Measurements from ENCODE around the gene ARHGAP10.

The ARHGAP10 gene

DNA sequence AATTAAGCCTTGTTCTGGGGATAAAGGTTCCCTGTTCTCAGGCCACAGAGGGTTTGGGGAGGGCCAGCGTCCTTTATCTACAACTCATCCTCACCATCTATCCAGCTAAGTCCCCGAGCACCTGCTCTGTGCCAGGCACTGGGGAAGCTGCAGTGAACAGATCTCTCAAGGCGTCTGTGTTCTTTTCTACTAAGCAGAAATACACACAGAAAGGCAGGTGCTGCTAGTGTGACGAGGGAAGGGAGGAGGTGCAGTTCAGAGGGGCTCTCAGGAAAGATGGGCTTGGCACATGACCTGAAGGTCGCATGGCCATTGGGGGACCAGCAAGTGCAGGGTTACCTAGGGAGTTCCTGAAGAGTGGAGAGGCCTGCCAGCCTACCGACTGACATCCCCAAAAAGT lies 358.1 kb downstream of the ARHGAP10 start:
- H3K4me3 ChIP-seq = no peak overlapping the region
- H3K27ac ChIP-seq = no peak overlapping the region

GRCh38 chr4:148090503-148091476 lies 358.9 kb downstream of the ARHGAP10 start:
- H3K4me3 ChIP-seq = no peak overlapping the region
- no peak overlapping the region for H3K27ac ChIP-seq

GRCh38 chr4:148091896-148092295 lies 360.0 kb downstream of the ARHGAP10 start:
- no peak overlapping the region for H3K27ac ChIP-seq
- H3K4me3 ChIP-seq = no peak overlapping the region

DNA sequence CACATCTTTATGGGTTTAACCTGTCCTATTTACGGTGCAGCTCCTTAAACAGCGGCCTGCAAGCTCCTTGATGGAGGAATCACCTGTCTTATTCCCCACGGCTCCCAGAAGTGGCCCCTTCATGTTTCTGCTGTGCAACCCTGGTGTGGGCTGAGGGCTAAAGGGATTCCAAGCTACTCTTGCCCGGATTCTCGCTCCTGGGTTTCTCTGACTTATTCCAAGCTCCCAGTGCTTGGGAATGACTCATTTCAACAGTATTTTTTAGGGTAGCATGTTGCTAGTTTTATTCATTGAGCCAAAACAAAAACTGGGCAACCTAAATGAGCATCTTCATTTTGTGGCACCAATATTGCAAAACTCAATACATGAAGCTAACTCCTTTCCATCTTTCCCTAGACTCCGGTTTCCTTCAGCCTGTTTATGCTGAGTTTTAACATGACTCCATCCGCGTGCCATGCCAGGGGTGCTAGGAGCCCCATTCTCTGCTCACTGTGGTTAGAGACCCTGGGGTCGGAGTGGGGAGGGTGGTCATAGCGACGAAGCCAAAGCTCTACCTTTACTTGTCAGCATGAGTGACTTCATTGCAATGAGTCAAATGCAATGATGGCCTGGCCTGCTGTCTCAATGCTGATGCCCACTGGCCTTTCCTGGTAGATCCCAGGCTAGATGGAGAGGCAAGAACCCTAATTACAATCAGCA lies 360.6 kb downstream of the ARHGAP10 start:
- Histone ChIP-seq H3K4me3 (no peak overlapping the region), H3K27ac (no peak overlapping the region)

DNA sequence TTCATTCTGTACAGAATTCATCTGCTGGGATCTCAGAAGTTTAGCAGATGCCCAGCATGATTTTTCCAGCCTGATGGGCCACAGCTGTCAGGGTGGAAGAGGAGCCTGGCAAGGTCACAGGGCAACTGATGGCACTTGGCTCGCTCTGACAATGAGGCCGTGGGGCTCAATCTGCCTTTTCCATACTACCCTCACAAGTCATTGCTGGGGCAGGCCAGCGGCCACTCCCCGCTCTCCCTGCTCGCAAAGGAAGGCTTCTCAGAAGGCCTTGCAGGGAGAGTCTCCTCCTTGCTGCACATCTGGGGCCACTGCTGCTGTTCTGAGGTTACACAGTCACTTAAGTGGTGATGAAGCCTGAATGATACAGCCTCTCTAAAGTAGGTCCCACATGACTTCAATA lies 361.2 kb downstream of the ARHGAP10 start:
- Histone ChIP-seq H3K27ac (no peak overlapping the region), H3K4me3 (no peak overlapping the region)

- Histone ChIP-seq H3K4me3 (no peak overlapping the region), H3K27ac (no peak overlapping the region)
These were observed 362.3 kb downstream of the ARHGAP10 start for GRCh38 chr4:148094149-148094548.

DNA sequence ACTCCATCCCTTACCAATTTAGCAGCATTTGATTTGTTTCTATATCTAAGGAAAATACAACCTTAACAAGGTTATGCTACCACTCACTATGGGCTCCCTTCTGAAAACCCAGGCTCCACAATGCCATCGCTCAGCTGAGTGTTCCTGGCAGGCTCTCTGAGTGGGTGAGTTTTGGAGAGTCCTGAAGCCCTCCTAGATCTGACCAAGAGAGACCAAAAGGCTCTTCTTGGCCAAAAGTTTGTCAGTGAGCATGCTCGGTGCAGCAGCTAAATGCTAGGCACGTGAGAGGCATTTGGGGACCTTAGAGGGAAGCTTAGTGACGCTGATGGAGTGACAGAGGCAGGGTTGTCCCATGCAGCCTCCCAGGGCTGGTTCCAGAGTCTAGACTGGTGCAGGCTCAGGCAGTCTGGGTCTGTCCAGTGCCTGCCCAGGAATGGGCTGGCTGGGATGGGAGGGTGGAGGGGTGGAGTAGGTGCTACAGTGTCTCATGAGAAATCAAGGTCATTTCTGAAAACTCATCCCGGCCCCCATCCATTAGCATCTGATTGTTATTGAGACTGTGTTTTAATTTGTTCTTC lies 363.5 kb downstream of the ARHGAP10 start:
- Histone ChIP-seq H3K4me3 (no peak overlapping the region), H3K27ac (no peak overlapping the region)

- H3K27ac ChIP-seq = no peak overlapping the region
- no peak overlapping the region for H3K4me3 ChIP-seq
These were observed 365.9 kb downstream of the ARHGAP10 start for GRCh38 chr4:148097801-148098200.

DNA sequence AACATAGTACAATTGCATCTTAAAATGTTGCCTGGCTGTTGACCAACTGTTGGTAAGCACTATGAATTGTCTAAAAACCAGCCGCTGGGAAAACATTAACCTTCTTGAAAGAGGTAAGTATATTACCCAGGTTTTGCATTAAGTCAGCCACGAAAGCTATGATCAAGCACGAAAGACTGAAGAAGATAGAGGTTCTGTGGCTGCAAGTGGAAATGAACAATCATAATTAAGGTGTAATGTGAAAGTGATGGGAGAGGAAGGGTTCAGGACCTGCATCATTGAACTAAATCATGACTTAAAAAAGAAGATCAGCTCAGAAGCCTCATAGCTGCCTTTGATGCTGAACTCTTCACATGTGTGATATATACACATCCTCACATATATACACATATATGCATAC lies 369.3 kb downstream of the ARHGAP10 start:
- Histone ChIP-seq H3K27ac (no peak overlapping the region), H3K4me3 (no peak overlapping the region)

DNA sequence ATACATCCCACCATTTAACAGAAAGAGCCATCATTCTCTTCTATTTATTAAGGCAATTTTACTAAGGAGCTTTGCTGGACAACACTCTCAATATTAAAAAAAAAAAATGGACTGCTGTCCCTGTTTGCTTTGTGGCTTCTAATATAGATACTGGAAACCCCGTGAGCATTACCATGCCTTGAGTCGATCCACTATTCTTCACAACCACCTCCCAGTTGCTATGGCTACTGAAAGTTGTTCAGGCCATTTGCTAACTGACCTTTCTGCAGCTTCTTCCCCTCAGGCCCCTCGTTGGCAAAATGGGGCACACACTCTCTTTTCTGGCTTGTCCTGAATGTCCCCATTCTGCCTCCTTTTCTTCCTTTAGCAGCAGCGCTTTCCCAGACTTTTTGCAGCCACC lies 369.9 kb downstream of the ARHGAP10 start:
- H3K4me3 ChIP-seq = no peak overlapping the region
- H3K27ac ChIP-seq = no peak overlapping the region

GRCh38 chr4:148103597-148104355 lies 371.9 kb downstream of the ARHGAP10 start:
- H3K4me3 ChIP-seq = no peak overlapping the region
- no peak overlapping the region for H3K27ac ChIP-seq

DNA sequence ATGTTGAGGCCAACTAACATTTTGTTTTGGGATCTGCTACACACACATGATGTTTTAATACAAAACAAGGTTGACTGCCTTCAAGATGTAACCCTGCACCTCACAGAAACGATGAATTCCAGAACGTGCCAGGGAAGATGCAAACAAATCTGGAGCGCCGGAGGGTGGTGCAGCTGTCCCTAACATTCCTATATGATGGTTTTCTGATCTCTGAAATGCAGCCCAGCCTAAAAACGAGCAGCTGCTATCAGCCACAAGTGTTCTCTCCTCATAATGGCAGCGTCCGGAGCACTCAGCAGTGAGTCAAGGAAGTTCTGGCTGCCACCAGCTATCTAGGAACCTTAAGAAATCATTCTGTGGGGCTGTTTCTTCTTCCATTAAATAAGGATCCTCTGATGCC lies 376.9 kb downstream of the ARHGAP10 start:
- H3K4me3 ChIP-seq = no peak overlapping the region
- no peak overlapping the region for H3K27ac ChIP-seq

- Histone ChIP-seq H3K4me3 (no peak overlapping the region), H3K27ac (no peak overlapping the region)
These were observed 377.3 kb downstream of the ARHGAP10 start for GRCh38 chr4:148109216-148109615.

DNA sequence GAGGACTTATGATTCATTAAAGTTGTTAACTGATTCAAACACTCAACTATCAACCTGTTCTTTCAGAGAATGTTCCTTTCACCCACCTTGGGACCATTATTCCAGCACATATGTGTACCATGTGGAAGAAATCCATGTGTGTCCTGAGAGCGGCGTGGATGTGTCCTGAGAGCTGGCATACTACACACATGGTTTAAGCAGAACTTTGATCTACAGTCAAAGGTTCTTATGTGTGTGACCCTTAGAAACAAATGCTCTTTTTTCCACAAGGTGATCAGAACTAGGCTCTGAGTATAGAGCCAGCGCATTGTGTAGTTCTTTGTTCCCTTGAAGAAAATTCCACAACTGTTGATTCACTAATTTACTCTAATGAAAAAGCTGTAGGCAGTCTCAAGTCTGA lies 378.3 kb downstream of the ARHGAP10 start:
- H3K27ac ChIP-seq = no peak overlapping the region
- no peak overlapping the region for H3K4me3 ChIP-seq

DNA sequence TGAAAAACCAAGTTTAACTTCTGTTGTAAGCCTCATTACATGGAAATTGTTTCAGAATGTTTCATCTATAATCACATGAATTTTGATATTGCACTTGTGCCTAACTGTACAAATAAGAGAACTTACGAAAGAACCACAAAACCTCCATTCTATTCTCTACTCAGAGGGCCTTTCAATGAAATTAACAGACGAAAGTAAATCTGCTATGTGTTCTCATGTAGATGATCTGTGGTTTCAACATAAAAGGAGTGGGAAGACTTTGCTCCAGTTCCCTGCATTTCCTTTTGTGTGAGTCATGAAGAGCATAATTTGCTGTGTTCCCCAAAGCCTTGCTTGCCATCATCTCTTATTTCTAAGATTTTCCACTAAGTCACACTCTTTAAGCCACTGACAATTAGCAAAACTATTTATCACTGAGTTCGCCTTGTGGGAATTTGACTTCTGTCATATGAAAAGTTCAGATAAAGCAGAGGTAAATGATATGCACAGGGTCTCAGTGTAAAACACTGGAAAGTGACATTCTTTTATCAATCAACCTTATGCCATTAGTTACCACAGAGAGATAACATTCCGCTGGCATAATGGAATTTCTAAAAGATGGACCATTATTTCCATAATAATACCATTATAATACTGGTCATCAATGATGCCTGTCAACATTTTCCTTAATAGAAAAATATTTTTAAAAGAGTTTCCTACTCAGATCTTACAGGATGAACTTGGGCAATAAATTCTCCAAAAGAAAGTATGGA lies 380.5 kb downstream of the ARHGAP10 start:
- H3K27ac ChIP-seq = no peak overlapping the region

GRCh38 chr4:148114436-148114835 lies 382.5 kb downstream of the ARHGAP10 start:
- H3K4me3 ChIP-seq = no peak overlapping the region

More for the DNA sequence above, 380.5 kb downstream of the ARHGAP10 start:
- no peak overlapping the region for H3K4me3 ChIP-seq

DNA sequence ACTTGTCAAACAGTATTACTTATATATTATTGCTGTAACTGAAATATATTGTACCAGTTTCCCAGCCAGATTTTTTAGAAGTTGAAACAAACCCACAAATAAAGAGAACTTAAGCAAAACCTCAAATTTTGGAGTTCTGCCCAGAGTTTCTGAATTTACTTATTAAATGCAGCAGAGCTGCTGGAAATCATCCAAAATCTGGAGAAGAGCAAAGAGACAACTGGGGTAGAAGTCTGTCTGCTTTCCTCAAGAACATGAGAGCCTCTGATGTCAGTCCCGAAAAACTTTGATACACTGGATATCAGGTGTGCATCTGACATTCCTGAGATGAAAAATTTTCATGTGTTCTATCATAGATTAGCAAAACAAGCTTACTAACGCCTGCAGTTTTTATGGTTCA lies 384.4 kb downstream of the ARHGAP10 start:
- Histone ChIP-seq H3K27ac (no peak overlapping the region), H3K4me3 (no peak overlapping the region)

More at GRCh38 chr4:148114436-148114835, 382.5 kb downstream of the ARHGAP10 start:
- H3K27ac ChIP-seq = no peak overlapping the region

DNA sequence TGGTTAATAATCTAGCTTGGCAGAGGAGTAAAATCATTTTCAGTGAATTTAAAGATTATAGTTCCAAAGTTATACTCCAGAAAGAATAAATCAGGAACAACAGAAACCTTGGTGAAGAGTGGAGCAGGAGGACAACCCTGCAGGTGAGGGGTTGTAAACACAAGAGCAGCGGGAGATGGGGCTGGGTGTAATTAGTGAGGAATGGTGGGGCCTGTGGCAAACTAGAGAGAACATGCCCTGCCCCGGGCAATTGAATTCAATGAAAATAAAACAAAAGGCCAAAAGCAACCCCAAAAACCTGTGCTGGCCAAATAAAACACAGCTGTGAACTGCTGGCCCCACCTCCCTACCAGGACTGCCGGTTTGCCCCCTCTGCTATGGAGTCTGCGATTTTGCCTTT lies 385.1 kb downstream of the ARHGAP10 start:
- no peak overlapping the region for H3K4me3 ChIP-seq
- no peak overlapping the region for H3K27ac ChIP-seq

DNA sequence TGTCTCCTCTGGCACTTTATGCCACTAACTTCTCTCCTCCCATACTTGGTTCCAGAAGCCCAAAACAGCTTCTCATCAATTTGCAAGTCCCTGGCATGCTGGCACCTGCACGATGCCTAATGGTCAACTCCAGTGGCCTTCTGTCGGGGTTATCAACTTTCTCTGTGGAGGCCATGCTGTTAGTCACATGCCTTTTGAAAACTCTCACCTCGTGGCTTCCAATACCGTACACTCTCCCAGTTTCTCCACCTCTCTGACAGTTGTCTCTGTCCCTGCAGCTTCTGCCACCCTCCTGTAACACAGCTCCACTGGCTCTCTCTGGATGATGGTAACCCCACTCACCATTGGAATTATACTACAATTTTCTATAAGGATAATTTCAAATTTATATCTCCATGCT lies 386.3 kb downstream of the ARHGAP10 start:
- Histone ChIP-seq H3K4me3 (no peak overlapping the region), H3K27ac (no peak overlapping the region)
